Bronchial epithelial cell (primary cell): ENCODE measurements around the gene TRIM24. TPM values are rescaled to one million over a fixed set of nuclear protein-coding genes. Genes with fewer than 3 reads are reported as not detected.
"Not testable (repeated sequence)": the region's sequence is repeated elsewhere in the genome, so short reads cannot be mapped to it uniquely, and the experiment has no call there.

Experiments used
- DNase-seq: peaks from one replicate; pipeline ENCODE4 v3.0.0-alpha.2; 2010; ENCODE audit warnings: low read depth
- FAIRE-seq: peaks from 2 replicates; lab custom pipeline; 2011; peaks lifted over from hg19 to GRCh38; lab: Jason Lieb, UNC
- H3K27me3 ChIP-seq: 2 replicates; pipeline ENCODE4 v1.5.1; 2011; ENCODE audit warnings: low read length; ENCODE audit not compliant: control insufficient read depth, insufficient read depth
- H3K36me3 ChIP-seq: 2 replicates; pipeline ENCODE4 v1.5.1; 2011; ENCODE audit warnings: low read length; ENCODE audit not compliant: control insufficient read depth, insufficient read depth
- H3K4me3 ChIP-seq: 2 replicates; pipeline ENCODE4 v1.5.1; 2011; ENCODE audit warnings: mild to moderate bottlenecking, low read depth, low read length, control low read depth
- CTCF ChIP-seq: IDR thresholded peaks from 2 replicates; pipeline ENCODE4 v1.5.1; 2011; ENCODE audit warnings: mild to moderate bottlenecking, moderate library complexity, low read length, control low read depth, inconsistent platforms; ENCODE audit not compliant: insufficient read depth, severe bottlenecking
- total RNA-seq: library from RNA; depleted of rRNA; stranded (reverse); fragments of >200 nt; gene quantifications from 2 replicates; pipeline ENCODE4 v1.2.1, GENCODE V29; 2014

The TRIM24 gene
- total RNA-seq, 1 donor from 2014 or later: 2.1 TPM

- TF ChIP-seq CTCF: no peak
- no peaks in the 10 kb centered on the region for H3K36me3 ChIP-seq
- DNase-seq: no peak
Measured at GRCh38 chr7:138491612-138492386, 31.7 kb downstream of the TRIM24 start.

GRCh38 chr7:138492423-138492822 lies 32.4 kb downstream of the TRIM24 start:
- no peak for FAIRE-seq
- Histone ChIP-seq H3K4me3 (no peak overlapping the region), H3K27me3 (no peaks in the 10 kb centered on the region), H3K36me3 (no peaks in the 10 kb centered on the region)
- DNase-seq: no peak
- TF ChIP-seq CTCF: no peak

More at GRCh38 chr7:138491612-138492386, 31.7 kb downstream of the TRIM24 start:
- Histone ChIP-seq H3K4me3 (no peak overlapping the region), H3K27me3 (no peaks in the 10 kb centered on the region)
- FAIRE-seq: no peak

- TF ChIP-seq CTCF: no peak
- Histone ChIP-seq H3K36me3 (no peaks in the 10 kb centered on the region), H3K4me3 (no peak overlapping the region), H3K27me3 (no peaks in the 10 kb centered on the region)
- no peak for DNase-seq
- FAIRE-seq: no peak
Measured at GRCh38 chr7:138493535-138493934, 33.5 kb downstream of the TRIM24 start.

- DNase-seq (no peak), FAIRE-seq (no peak)
- TF ChIP-seq CTCF: no peak
- Histone ChIP-seq H3K27me3 (no peaks in the 10 kb centered on the region), H3K4me3 (no peak overlapping the region), H3K36me3 (no peaks in the 10 kb centered on the region)
Measured at GRCh38 chr7:138495485-138495884, 35.4 kb downstream of the TRIM24 start.

- no peak for DNase-seq
- H3K4me3 ChIP-seq: no peak overlapping the region
- TF ChIP-seq CTCF: no peak
- FAIRE-seq: no peak
- no peaks in the 10 kb centered on the region for H3K36me3 ChIP-seq
- H3K27me3 ChIP-seq: no peaks in the 10 kb centered on the region
Measured at GRCh38 chr7:138499340-138499739, 39.3 kb downstream of the TRIM24 start.

- not testable (repeated sequence) for DNase-seq, H3K4me3 ChIP-seq, FAIRE-seq, H3K36me3 ChIP-seq, H3K27me3 ChIP-seq
Measured at GRCh38 chr7:138500303-138500702, 40.2 kb downstream of the TRIM24 start.
